K562 (cell line): ENCODE measurements around the gene CBX8. TPM values are rescaled to one million over a fixed set of nuclear protein-coding genes. Genes with fewer than 3 reads are reported as not detected.
A peak's percentile ranks its signal among the peaks of the same experiment; 100 is the strongest.

Experiments used
- CCNT2 ChIP-seq: IDR thresholded peaks from 2 replicates; pipeline ENCODE4 v1.6.1; 2011; ENCODE audit warnings: borderline replicate concordance, low read depth, mild to moderate bottlenecking, moderate library complexity, mixed read lengths, low read length; ENCODE audit not compliant: insufficient read length; ENCODE audit errors: extremely low read depth
- ESRRB ChIP-seq: fragments of 250-450 bp; sonication (Bioruptor Pico); IDR thresholded peaks from 2 replicates; pipeline ENCODE4 v1.5.0; 2020; ENCODE audit warnings: mild to moderate bottlenecking, moderate library complexity, borderline replicate concordance
- ETV1 ChIP-seq: fragments of 450-650 bp; conservative IDR thresholded peaks from 2 replicates; pipeline ENCODE4 v1.6.1; 2016; ENCODE audit warnings: missing genetic modification characterization, control low read depth, low read depth, missing compliant biosample characterization
- KDM1A ChIP-seq, 2 experiments: fragments of 450-650 bp; IDR thresholded peaks; 2 replicates each; pipeline ENCODE4 v1.6.1; 2016; ENCODE audit warnings: mild to moderate bottlenecking in 2 of 2
- KDM2B ChIP-seq: fragments of 250-450 bp; sonication (Bioruptor Pico); IDR thresholded peaks from 2 replicates; pipeline ENCODE4 v1.8.0; 2021; ENCODE audit warnings: mild to moderate bottlenecking, moderate library complexity
- LEF1 ChIP-seq: fragments of 450-650 bp; IDR thresholded peaks from 2 replicates; pipeline ENCODE4 v1.6.1; 2016; ENCODE audit warnings: mild to moderate bottlenecking
- MAZ ChIP-seq, 2 experiments: fragments of 450-650 bp in 1 of 2; sonication (generic) in 1 of 2; formaldehyde crosslinking; IDR thresholded peaks in 1 of 2; conservative IDR thresholded peaks in 1 of 2; 2 replicates each; pipeline versions ENCODE4 v1.4.0 to v1.5.0; 2020; ENCODE audit warnings: mild to moderate bottlenecking in 1 of 2, missing genetic modification reagents in 1 of 2
- MNT ChIP-seq, 2 experiments: fragments of 450-650 bp; conservative IDR thresholded peaks; 2 replicates each; pipeline ENCODE4 v1.6.1; 2017; ENCODE audit warnings: mild to moderate bottlenecking in 2 of 2, moderate library complexity in 2 of 2
- MTA2 ChIP-seq: fragments of 450-650 bp; IDR thresholded peaks from 2 replicates; pipeline ENCODE4 v1.6.1; 2016; ENCODE audit warnings: low read depth
- NELFE ChIP-seq: IDR thresholded peaks from 2 replicates; pipeline ENCODE4 v1.6.1; 2011; ENCODE audit warnings: mild to moderate bottlenecking; ENCODE audit not compliant: insufficient read depth, insufficient read length
- SIN3A ChIP-seq, 2 experiments: fragments of 150-350 bp in 1 of 2; IDR thresholded peaks; 2 replicates each; pipeline ENCODE4 v1.6.1; 2011 to 2016; ENCODE audit warnings: borderline replicate concordance in 2 of 2, low read depth in 2 of 2, low read length in 2 of 2, mild to moderate bottlenecking in 2 of 2, moderate library complexity in 2 of 2; ENCODE audit not compliant: control insufficient read depth in 1 of 2
- TBP ChIP-seq: optimal IDR thresholded peaks from 2 replicates; pipeline ENCODE3; 2011; ENCODE audit warnings: low read depth, low read length, improper control_type of control experiment
- ZNF589 ChIP-seq: fragments of 200-800 bp; sonication (Bioruptor generic); IDR thresholded peaks from 2 replicates; pipeline ENCODE4 v1.6.1; 2016; ENCODE audit warnings: low read depth, missing genetic modification characterization, missing compliant biosample characterization
- polyA plus RNA-seq, 8 experiments: library from polyadenylated mRNA; depleted of rRNA in 4 of 8; stranded (reverse) in 5 of 8; unstranded in 3 of 8; fragments of >200 nt; fragmentation: Nextera tagmentation in 2 of 8; fragmentation: Illumina TruSeq in 1 of 8; extraction: Ambion mirVana in 2 of 8; extraction: Trizol in 1 of 8; gene quantifications; 2 replicates each; pipeline versions ENCODE4 v1.2.1 to v1.2.3, GENCODE V29; 2011 to 2014; ENCODE audit warnings: inconsistent platforms in 1 of 8, missing spikeins in 1 of 8
- total RNA-seq, 7 experiments: library from RNA; depleted of rRNA in 6 of 7; stranded (reverse); fragments of >200 nt in 6 of 7; fragmentation: Illumina TruSeq in 2 of 7; extraction: Trizol in 2 of 7; gene quantifications; 2 replicates each; pipeline versions ENCODE4 v1.2.1 to v1.2.3, GENCODE V29; 2011 to 2021; ENCODE audit warnings: low replicate concordance in 1 of 7
- TF ChIP-seq, protein P1 (sequence below): fragments of 200-800 bp; sonication (Bioruptor generic); IDR thresholded peaks from 2 replicates; pipeline ENCODE4 v1.6.1; 2017; ENCODE audit warnings: missing genetic modification characterization, missing compliant biosample characterization
- TF ChIP-seq, protein P2 (sequence below), 2 experiments: fragments of 450-650 bp; IDR thresholded peaks; 2 replicates each; pipeline ENCODE4 v1.6.1; 2016
- TF ChIP-seq, protein P3 (sequence below), 3 experiments: fragments of 200-800 bp in 1 of 3; fragments of 250-450 bp in 1 of 3; fragments of 450-650 bp in 1 of 3; sonication (Bioruptor Pico) in 1 of 3; sonication (Bioruptor generic) in 1 of 3; formaldehyde crosslinking in 1 of 3; IDR thresholded peaks; 2 replicates each; pipeline versions ENCODE4 v1.6.1 to v1.8.0; 2016 to 2022; ENCODE audit warnings: mild to moderate bottlenecking in 2 of 3, missing genetic modification characterization in 2 of 3, missing compliant biosample characterization in 1 of 3, moderate library complexity in 1 of 3

Gene CBX8
- total and polyA plus RNA-seq, 9 of the 15 experiments (the other 6 are each of a cell fraction or from before 2014, with no cell fraction given), result 0.08 to 11.9 (median 2.6) TPM

DNA sequence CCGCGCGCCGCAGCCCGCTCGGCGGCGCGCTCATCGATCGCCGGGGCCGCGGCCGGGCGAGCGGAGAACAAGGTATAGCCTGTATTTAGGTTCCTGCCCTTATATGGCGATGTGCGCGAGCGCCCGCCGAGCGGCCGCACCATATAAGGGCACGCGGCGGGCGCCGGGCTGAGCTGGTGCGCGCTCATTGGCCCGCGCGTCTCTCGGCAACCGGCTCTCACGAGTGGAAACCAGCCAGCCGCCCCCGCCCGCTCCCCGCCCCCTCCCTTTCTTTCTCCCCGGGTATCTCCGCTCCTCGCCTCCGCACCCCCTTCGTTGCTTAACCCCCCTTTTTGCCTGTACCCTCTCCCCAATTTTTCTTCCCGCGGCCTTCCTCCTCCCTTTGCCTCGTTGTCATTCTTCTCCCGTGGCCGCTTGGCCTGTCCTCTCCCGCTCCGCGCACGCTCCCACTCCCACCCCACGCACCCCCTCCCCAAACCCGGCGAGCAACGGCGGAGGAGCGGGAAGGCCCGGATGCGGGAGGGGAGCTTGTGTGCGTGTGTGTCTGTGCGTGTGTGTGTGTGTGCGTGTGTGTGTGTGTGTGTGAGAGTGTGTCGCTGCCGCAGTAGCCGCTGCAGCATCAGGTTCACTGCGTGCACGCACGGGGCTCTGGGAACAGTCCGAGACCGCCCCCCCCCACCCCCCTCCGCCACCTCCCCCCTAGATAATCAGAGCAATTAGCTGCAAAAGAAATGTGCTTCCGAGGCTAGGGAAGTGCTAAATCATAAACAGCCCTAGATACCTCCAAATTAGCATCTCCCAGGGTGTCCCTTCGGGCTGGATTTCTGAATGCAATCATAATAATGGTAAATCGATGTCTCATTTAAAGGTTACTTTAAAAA, 13.5 kb upstream of the CBX8 start (continued):
- TF ChIP-seq MNT (conservative IDR thresholded peaks at IDR 0.05) (peak; percentile 39 to 48; a peak in 1 of 4 replicates), NELFE (no peak), KDM1A (IDR thresholded peaks at IDR 0.05) (peak in 1 of 2 experiments; percentile 60; a peak in 2 of 4 replicates), ETV1 (peak; percentile 40; the same call in 1 of the 2 replicates), MTA2 (peak; percentile 40; the same call in 1 of the 2 replicates), ZNF589 (CRISPR knock-in tag) (peak; percentile 92), CCNT2 (peak; percentile 94), MAZ (CRISPR knock-in tag; conservative IDR thresholded peaks at IDR 0.05 in 1 of 2, IDR thresholded peaks at IDR 0.05 in 1 of 2) (peak; percentile 65 to 75; a peak in 2 of 4 replicates), KDM2B (CRISPR knock-in tag) (peak; percentile 37; the same call in 1 of the 2 replicates), ESRRB (CRISPR knock-in tag) (0 out of 2 replicates have a peak, but pooled peaks have one; percentile 32), SIN3A (IDR thresholded peaks at IDR 0.05; ENCODE audit: borderline replicate concordance in 2 of 2, control insufficient read depth in 1 of 2, low read depth in 2 of 2, low read length in 2 of 2) (0 out of 4 replicates have a peak, but pooled peaks of 1 of the 2 experiments have one; percentile 21), TBP (peak; percentile 48), LEF1 (peak; percentile 51; the same call in 1 of the 2 replicates)
- TF ChIP-seq, protein P1, sequence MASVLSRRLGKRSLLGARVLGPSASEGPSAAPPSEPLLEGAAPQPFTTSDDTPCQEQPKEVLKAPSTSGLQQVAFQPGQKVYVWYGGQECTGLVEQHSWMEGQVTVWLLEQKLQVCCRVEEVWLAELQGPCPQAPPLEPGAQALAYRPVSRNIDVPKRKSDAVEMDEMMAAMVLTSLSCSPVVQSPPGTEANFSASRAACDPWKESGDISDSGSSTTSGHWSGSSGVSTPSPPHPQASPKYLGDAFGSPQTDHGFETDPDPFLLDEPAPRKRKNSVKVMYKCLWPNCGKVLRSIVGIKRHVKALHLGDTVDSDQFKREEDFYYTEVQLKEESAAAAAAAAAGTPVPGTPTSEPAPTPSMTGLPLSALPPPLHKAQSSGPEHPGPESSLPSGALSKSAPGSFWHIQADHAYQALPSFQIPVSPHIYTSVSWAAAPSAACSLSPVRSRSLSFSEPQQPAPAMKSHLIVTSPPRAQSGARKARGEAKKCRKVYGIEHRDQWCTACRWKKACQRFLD, result peak; percentile 97
- TF ChIP-seq, protein P2, sequence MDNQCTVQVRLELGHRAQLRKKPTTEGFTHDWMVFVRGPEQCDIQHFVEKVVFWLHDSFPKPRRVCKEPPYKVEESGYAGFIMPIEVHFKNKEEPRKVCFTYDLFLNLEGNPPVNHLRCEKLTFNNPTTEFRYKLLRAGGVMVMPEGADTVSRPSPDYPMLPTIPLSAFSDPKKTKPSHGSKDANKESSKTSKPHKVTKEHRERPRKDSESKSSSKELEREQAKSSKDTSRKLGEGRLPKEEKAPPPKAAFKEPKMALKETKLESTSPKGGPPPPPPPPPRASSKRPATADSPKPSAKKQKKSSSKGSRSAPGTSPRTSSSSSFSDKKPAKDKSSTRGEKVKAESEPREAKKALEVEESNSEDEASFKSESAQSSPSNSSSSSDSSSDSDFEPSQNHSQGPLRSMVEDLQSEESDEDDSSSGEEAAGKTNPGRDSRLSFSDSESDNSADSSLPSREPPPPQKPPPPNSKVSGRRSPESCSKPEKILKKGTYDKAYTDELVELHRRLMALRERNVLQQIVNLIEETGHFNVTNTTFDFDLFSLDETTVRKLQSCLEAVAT (IDR thresholded peaks at IDR 0.05), result peak; percentile 85 to 88; a peak in 3 of 4 replicates
- TF ChIP-seq, protein P3, sequence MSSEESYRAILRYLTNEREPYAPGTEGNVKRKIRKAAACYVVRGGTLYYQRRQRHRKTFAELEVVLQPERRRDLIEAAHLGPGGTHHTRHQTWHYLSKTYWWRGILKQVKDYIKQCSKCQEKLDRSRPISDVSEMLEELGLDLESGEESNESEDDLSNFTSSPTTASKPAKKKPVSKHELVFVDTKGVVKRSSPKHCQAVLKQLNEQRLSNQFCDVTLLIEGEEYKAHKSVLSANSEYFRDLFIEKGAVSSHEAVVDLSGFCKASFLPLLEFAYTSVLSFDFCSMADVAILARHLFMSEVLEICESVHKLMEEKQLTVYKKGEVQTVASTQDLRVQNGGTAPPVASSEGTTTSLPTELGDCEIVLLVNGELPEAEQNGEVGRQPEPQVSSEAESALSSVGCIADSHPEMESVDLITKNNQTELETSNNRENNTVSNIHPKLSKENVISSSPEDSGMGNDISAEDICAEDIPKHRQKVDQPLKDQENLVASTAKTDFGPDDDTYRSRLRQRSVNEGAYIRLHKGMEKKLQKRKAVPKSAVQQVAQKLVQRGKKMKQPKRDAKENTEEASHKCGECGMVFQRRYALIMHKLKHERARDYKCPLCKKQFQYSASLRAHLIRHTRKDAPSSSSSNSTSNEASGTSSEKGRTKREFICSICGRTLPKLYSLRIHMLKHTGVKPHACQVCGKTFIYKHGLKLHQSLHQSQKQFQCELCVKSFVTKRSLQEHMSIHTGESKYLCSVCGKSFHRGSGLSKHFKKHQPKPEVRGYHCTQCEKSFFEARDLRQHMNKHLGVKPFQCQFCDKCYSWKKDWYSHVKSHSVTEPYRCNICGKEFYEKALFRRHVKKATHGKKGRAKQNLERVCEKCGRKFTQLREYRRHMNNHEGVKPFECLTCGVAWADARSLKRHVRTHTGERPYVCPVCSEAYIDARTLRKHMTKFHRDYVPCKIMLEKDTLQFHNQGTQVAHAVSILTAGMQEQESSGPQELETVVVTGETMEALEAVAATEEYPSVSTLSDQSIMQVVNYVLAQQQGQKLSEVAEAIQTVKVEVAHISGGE (CRISPR knock-in tag; IDR thresholded peaks at IDR 0.05), result peak in 1 of 3 experiments; percentile 94; a peak in 2 of 6 replicates
